ENCODE data around the gene MBTD1. TPM values are rescaled to one million over a fixed set of nuclear protein-coding genes. Genes with fewer than 3 reads are reported as not detected.
A peak's percentile ranks its signal among the peaks of the same experiment; 100 is the strongest.
"Not testable (repeated sequence)": the region's sequence is repeated elsewhere in the genome, so short reads cannot be mapped to it uniquely, and the experiment has no call there.

Gene MBTD1
- total RNA-seq, 1 donor from 2014 or later = 12.1 TPM

- DNase-seq (ENCODE audit: low read depth in 2 of 2) = no peak
Observed at GRCh38 chr17:51255673-51256072, 4.2 kb downstream of the MBTD1 start.

- DNase-seq (ENCODE audit: low read depth in 2 of 2) = peak in 1 of 2 donors; percentile 43
Observed at GRCh38 chr17:51251010-51251409, 8.8 kb downstream of the MBTD1 start.

- DNase-seq (ENCODE audit: low read depth in 2 of 2) = no peak
Observed at GRCh38 chr17:51250314-51250840, 9.5 kb downstream of the MBTD1 start.

- no peak for DNase-seq (ENCODE audit: low read depth in 2 of 2)
Observed at GRCh38 chr17:51245535-51245934, 14.3 kb downstream of the MBTD1 start.

- DNase-seq (ENCODE audit: low read depth in 2 of 2) = peak in 1 of 2 donors; percentile 42
Observed at GRCh38 chr17:51244041-51244440, 15.8 kb downstream of the MBTD1 start.

- DNase-seq (ENCODE audit: low read depth in 2 of 2) = no peak
Observed at GRCh38 chr17:51240275-51240674, 19.6 kb downstream of the MBTD1 start.

- DNase-seq (ENCODE audit: low read depth in 2 of 2) = peak; percentile 30 to 39
Observed at GRCh38 chr17:51238255-51238887, 21.5 kb downstream of the MBTD1 start.

GRCh38 chr17:51234162-51234561 lies 25.7 kb downstream of the MBTD1 start:
- DNase-seq (ENCODE audit: low read depth in 2 of 2) = no peak

- DNase-seq (ENCODE audit: low read depth in 2 of 2) = no peak
Observed at GRCh38 chr17:51231999-51232398, 27.9 kb downstream of the MBTD1 start.

GRCh38 chr17:51230306-51230705 lies 29.5 kb downstream of the MBTD1 start:
- no peak for DNase-seq (ENCODE audit: low read depth in 2 of 2)

- DNase-seq (ENCODE audit: low read depth in 2 of 2) = no peak
Observed at GRCh38 chr17:51229889-51230288, 30.0 kb downstream of the MBTD1 start.

GRCh38 chr17:51228161-51228560 lies 31.7 kb downstream of the MBTD1 start:
- no peak for DNase-seq (ENCODE audit: low read depth in 2 of 2)

- DNase-seq (ENCODE audit: low read depth in 2 of 2) = not testable (repeated sequence)
Observed at GRCh38 chr17:51225523-51225922, 34.3 kb downstream of the MBTD1 start.

- peak in 1 of 2 donors; percentile 46 for DNase-seq (ENCODE audit: low read depth in 2 of 2)
Observed at GRCh38 chr17:51224402-51225262, 35.2 kb downstream of the MBTD1 start.

GRCh38 chr17:51221322-51221721 lies 38.5 kb downstream of the MBTD1 start:
- no peak for DNase-seq (ENCODE audit: low read depth in 2 of 2)

- no peak for DNase-seq (ENCODE audit: low read depth in 2 of 2)
Observed at GRCh38 chr17:51217946-51218345, 41.9 kb downstream of the MBTD1 start.

GRCh38 chr17:51214920-51215319 lies 44.9 kb downstream of the MBTD1 start:
- peak in 1 of 2 donors; percentile 51 for DNase-seq (ENCODE audit: low read depth in 2 of 2)

GRCh38 chr17:51203838-51204237 lies 56.0 kb downstream of the MBTD1 start:
- DNase-seq (ENCODE audit: low read depth in 2 of 2) = no peak

- DNase-seq (ENCODE audit: low read depth in 2 of 2) = no peak
Observed at GRCh38 chr17:51200846-51201245, 59.0 kb downstream of the MBTD1 start.

- DNase-seq (ENCODE audit: low read depth in 2 of 2) = no peak
Observed at GRCh38 chr17:51200295-51200694, 59.6 kb downstream of the MBTD1 start.

GRCh38 chr17:51197754-51198153 lies 62.1 kb downstream of the MBTD1 start:
- DNase-seq (ENCODE audit: low read depth in 2 of 2) = no peak

GRCh38 chr17:51191895-51192294 lies 68.0 kb downstream of the MBTD1 start:
- no peak for DNase-seq (ENCODE audit: low read depth in 2 of 2)

GRCh38 chr17:51189628-51190027 lies 70.2 kb downstream of the MBTD1 start:
- DNase-seq (ENCODE audit: low read depth in 2 of 2) = peak; percentile 26 to 34

Measured in lung microvascular endothelial cell (primary cell).